OCI-LY3 (cell line): ENCODE results near the gene FASTK.

Experiments used
- H2AFZ ChIP-seq: fragments of 200-600, 300-600 bp; shearing (Covaris generic); 2 replicates; pipeline ENCODE4 v1.6.0; 2014; ENCODE audit warnings: antibody characterized with exemption, low read depth, low read length
- H3K27ac ChIP-seq: fragments of 200-600, 300-600 bp; sonication (generic); 2 replicates; pipeline ENCODE4 v1.5.1; 2014; ENCODE audit warnings: mild to moderate bottlenecking, low read length, moderate library complexity, mixed read lengths
- H3K27me3 ChIP-seq: fragments of 200-600, 300-600 bp; sonication (generic); 2 replicates; pipeline ENCODE4 v1.6.1; 2014; ENCODE audit warnings: low read depth, low read length, mixed read lengths
- H3K36me3 ChIP-seq: fragments of 200-600, 300-600 bp; sonication (generic); replicated peaks from 2 replicates; pipeline ENCODE3; 2014; ENCODE audit warnings: low read depth, low read length, mixed read lengths
- H3K4me1 ChIP-seq: fragments of 300-600, 200-600 bp; sonication (generic); 2 replicates; pipeline ENCODE4 v1.6.1; 2014; ENCODE audit warnings: low read length, mixed read lengths
- H3K4me2 ChIP-seq: fragments of 200-600, 300-600 bp; sonication (generic); 2 replicates; pipeline ENCODE4 v1.6.1; 2014; ENCODE audit warnings: low read length, mixed read lengths
- H3K4me3 ChIP-seq: fragments of 300-600, 200-600 bp; sonication (generic); 2 replicates; pipeline ENCODE4 v1.5.1; 2014; ENCODE audit warnings: antibody characterized with exemption, mild to moderate bottlenecking, low read length, moderate library complexity
- H3K79me2 ChIP-seq: fragments of 300-600, 200-600 bp; shearing (Covaris generic); 2 replicates; pipeline ENCODE4 v1.6.1; 2014; ENCODE audit warnings: mild to moderate bottlenecking, low read length, mixed read lengths
- H3K9ac ChIP-seq: fragments of 300-600, 200-600 bp; shearing (Covaris generic); 2 replicates; pipeline ENCODE4 v1.6.0; 2014; ENCODE audit warnings: mild to moderate bottlenecking, low read length, moderate library complexity
- H3K9me3 ChIP-seq: fragments of 200-600, 300-600 bp; shearing (Covaris generic); 2 replicates; pipeline ENCODE4 v1.6.1; 2014; ENCODE audit warnings: low read length, mixed read lengths; ENCODE audit not compliant: insufficient read depth
- H4K20me1 ChIP-seq: fragments of 200-600, 300-600 bp; sonication (generic); 2 replicates; pipeline ENCODE4 v1.6.1; 2016; ENCODE audit warnings: low read length, mixed read lengths; ENCODE audit not compliant: insufficient read depth
- EZH2phosphoT487 ChIP-seq: fragments of 200-600 bp; shearing (Covaris generic); IDR thresholded peaks from 2 replicates; pipeline ENCODE4 v1.6.1; 2018; ENCODE audit warnings: antibody characterized with exemption, mixed run types, low read depth
- TF ChIP-seq, protein P1 (sequence below): fragments of 200-600, 300-600 bp; sonication (generic); IDR thresholded peaks from 2 replicates; pipeline ENCODE4 v1.5.1; 2014; ENCODE audit warnings: antibody characterized with exemption, low read length, low read depth

FASTK gene

DNA sequence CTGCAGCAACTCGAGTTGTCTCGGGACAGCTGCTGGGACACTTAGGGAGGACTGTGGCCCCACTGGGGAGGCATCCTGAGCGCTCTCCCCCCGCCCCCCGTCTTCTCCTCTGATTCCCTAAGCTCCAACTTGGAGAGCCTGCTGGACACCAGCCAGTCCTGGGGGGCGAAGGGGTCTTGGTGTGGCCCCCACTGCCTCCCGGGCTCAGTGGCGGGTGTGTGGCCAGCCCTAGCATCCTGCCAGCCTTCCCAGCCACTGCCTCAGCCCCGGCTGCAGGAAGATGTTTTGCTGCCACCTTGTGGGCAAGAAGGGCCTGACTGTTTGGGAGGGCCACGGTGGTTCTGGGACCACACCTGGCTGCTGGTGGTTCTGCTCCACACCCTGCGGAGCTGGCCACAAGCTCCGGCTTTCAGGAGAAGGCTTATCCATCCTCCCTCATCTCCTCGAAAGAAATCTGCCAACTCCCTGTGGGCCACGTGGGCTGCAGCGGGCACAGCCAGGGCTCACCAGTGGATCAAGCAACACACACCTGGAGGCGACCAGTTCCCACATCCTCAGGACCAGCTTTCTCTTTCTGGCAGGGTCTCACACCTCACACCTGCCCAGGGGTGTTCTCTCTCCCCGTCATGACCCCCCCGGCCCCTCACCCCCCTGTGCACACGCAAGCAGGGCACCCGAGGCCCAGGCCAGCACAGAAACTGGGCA lies 30.5 kb upstream of the FASTK start:
- no peak overlapping the region for H3K27ac ChIP-seq
- no peaks in the 10 kb centered on the region for H3K4me1 ChIP-seq
- no peaks in the 10 kb centered on the region for H3K36me3 ChIP-seq
- no peaks in the 10 kb centered on the region for H3K27me3 ChIP-seq
- no peak overlapping the region for H3K4me3 ChIP-seq
- no peak overlapping the region for H3K9ac ChIP-seq
- peaks cover 32% of the 10 kb centered on the region for H4K20me1 ChIP-seq
- peaks cover 12% of the 10 kb centered on the region; the same call in 1 of the 2 replicates for H3K79me2 ChIP-seq
- no peak overlapping the region for H3K4me2 ChIP-seq
- H3K9me3 ChIP-seq, result no peaks in the 10 kb centered on the region
- no peak overlapping the region for H2AFZ ChIP-seq
- TF ChIP-seq EZH2phosphoT487, result no peak
- TF ChIP-seq, protein P1, sequence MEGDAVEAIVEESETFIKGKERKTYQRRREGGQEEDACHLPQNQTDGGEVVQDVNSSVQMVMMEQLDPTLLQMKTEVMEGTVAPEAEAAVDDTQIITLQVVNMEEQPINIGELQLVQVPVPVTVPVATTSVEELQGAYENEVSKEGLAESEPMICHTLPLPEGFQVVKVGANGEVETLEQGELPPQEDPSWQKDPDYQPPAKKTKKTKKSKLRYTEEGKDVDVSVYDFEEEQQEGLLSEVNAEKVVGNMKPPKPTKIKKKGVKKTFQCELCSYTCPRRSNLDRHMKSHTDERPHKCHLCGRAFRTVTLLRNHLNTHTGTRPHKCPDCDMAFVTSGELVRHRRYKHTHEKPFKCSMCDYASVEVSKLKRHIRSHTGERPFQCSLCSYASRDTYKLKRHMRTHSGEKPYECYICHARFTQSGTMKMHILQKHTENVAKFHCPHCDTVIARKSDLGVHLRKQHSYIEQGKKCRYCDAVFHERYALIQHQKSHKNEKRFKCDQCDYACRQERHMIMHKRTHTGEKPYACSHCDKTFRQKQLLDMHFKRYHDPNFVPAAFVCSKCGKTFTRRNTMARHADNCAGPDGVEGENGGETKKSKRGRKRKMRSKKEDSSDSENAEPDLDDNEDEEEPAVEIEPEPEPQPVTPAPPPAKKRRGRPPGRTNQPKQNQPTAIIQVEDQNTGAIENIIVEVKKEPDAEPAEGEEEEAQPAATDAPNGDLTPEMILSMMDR, result peak; percentile 76

DNA sequence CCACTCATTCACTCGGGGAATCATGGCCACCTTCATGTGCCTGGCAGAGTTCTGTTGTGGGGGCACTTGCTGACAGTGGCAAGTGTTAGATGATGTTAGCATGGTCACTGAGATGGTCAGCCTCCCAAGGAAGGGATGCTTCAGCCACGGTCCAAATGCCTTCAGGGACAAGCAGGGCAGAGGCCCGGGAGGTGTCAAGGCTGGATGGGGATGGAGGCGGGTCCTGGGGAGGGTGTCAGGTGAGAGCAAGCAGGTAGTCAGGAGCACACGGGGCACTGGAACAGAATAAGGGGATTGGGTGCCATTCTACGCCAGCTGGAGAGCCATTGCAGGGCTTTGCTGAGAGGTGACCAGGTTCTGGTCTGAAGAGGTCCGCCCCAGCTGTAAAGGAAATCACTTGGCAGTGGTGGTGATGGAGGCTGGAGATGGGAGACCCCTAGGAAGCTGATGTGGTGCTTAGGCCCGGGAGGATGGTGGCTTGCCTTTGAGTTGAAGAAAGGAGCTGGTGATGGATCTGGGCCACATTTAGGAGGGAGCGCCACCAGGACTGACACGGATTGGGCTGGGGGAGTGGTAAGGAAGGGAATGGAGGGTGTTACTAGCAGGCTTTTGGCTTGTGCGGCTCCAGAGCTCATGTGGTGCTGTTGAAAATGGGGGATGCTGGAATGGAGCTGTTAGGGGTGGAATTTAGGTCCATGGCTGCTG lies 29.8 kb upstream of the FASTK start:
- TF ChIP-seq, protein P1, result no peak
- TF ChIP-seq EZH2phosphoT487, result no peak
- Histone ChIP-seq H3K27me3 (no peaks in the 10 kb centered on the region), H3K9ac (no peak overlapping the region), H3K4me1 (no peaks in the 10 kb centered on the region), H3K9me3 (no peaks in the 10 kb centered on the region), H4K20me1 (peaks cover 28% of the 10 kb centered on the region), H3K79me2 (peaks cover 12% of the 10 kb centered on the region; the same call in 1 of the 2 replicates), H3K36me3 (no peaks in the 10 kb centered on the region), H3K4me2 (no peak overlapping the region), H3K27ac (no peak overlapping the region), H2AFZ (no peak overlapping the region), H3K4me3 (no peak overlapping the region)

DNA sequence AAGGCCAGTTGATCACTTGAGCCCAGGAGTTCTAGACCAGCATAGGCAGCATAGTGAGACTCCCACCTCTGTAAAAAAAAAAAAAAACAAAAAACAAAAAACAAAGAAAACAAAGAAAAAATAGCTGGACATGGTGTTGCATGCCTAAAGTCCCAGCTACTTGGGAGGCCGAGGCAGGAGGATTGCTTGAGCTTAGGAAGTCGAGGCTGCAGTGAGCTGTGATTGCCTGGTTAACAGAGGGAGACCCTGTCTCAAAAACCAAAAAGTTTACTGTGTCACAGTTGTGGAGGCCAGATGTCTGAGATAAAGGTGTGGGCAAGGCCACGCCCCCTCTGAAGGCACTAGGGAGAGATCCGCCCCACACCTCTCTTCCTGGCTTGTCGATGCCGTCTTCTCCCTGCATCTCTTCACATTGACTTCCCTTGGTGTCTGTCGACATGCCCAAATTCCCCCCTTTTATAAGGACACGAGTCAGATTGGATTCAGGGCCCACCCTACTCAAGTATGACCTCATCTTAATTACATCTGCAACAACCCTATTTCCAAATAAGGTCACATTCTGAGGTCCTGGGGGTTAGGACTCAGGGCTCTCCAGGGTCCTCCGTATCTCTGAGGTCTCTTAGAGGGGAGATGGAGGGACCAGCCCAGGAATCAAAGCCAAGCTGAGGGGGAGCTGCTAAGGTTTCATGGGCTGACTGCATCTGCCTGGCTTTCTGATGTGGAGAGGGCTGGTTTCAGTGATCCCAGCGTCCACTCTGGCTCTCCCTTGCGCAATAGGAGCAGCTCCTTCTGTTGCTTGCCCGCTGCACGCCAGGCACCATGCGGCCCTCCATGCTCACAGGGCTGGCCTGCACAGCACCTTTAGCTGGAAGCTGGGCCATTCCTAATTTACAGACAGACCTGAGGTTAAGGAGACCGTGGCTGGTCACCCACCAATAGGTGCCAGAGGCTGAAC lies 28.8 kb upstream of the FASTK start:
- Histone ChIP-seq H3K4me3 (no peak overlapping the region), H3K9ac (no peak overlapping the region), H3K4me1 (no peaks in the 10 kb centered on the region), H3K27me3 (no peaks in the 10 kb centered on the region), H3K9me3 (no peaks in the 10 kb centered on the region), H4K20me1 (peaks cover 32% of the 10 kb centered on the region), H3K27ac (no peak overlapping the region), H2AFZ (no peak overlapping the region), H3K4me2 (no peak overlapping the region), H3K36me3 (no peaks in the 10 kb centered on the region), H3K79me2 (peaks cover 16% of the 10 kb centered on the region)
- TF ChIP-seq, protein P1, result no peak
- TF ChIP-seq EZH2phosphoT487, result no peak

DNA sequence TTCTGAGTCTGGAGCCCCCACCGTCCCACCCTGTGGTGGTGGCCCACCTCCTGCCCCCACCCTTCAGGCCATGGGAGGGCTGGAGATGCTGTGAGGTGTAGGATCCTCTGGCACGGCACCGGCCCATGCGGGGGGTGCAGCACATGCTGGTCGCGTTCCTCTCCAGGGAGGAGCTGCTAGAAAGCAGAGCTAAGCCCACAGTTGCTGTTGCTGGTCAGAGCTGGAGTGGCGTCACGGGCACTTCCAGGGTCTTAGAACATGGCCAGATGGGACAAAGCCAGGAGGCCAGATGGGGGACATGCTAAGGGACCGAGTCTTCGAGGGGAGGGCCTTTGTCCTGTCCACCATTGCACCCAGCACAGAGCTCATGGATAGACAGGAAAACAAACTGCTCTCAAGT lies 27.3 kb upstream of the FASTK start:
- H3K79me2 ChIP-seq, result peaks cover 16% of the 10 kb centered on the region
- H3K27ac ChIP-seq, result no peak overlapping the region
- H3K36me3 ChIP-seq, result no peaks in the 10 kb centered on the region
- TF ChIP-seq, protein P1, result no peak
- no peak for TF ChIP-seq EZH2phosphoT487
- H3K4me3 ChIP-seq, result no peak overlapping the region
- no peaks in the 10 kb centered on the region for H3K4me1 ChIP-seq
- H4K20me1 ChIP-seq, result peaks cover 46% of the 10 kb centered on the region
- H2AFZ ChIP-seq, result no peak overlapping the region
- H3K9ac ChIP-seq, result no peak overlapping the region
- H3K27me3 ChIP-seq, result no peaks in the 10 kb centered on the region
- H3K4me2 ChIP-seq, result no peak overlapping the region
- no peaks in the 10 kb centered on the region for H3K9me3 ChIP-seq
